ENCODE measurements around the gene SEC11A.

Gene SEC11A

DNA sequence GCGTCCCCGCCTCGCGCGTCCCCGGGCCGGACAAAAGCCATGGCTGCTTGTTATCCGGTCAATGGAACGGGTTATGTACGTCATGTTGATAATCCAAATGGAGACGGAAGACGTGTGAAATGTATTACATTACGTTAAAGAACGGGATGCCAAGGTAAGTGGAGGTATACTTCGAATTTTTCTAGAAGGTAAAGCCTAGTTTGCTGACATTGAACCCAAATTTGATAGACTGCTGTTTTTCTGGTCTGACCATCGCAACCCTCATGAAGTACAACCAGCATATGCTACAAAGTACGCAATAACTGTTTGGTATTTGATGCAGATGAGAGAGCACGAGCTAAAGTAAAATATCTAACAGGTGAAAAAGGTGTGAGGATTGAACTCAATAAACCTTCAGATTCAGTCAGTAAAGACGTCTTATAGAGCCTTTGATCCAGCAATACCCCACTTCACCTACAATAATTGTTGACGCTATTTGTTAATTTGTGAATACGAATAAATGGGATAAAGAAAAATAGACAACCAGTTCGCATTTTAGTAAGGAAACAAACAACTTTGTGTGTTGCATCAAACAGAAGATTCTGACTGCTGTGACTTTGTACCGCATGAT lies 81.6 kb downstream of the SEC11A start:
- DNase-seq: no peak

DNA sequence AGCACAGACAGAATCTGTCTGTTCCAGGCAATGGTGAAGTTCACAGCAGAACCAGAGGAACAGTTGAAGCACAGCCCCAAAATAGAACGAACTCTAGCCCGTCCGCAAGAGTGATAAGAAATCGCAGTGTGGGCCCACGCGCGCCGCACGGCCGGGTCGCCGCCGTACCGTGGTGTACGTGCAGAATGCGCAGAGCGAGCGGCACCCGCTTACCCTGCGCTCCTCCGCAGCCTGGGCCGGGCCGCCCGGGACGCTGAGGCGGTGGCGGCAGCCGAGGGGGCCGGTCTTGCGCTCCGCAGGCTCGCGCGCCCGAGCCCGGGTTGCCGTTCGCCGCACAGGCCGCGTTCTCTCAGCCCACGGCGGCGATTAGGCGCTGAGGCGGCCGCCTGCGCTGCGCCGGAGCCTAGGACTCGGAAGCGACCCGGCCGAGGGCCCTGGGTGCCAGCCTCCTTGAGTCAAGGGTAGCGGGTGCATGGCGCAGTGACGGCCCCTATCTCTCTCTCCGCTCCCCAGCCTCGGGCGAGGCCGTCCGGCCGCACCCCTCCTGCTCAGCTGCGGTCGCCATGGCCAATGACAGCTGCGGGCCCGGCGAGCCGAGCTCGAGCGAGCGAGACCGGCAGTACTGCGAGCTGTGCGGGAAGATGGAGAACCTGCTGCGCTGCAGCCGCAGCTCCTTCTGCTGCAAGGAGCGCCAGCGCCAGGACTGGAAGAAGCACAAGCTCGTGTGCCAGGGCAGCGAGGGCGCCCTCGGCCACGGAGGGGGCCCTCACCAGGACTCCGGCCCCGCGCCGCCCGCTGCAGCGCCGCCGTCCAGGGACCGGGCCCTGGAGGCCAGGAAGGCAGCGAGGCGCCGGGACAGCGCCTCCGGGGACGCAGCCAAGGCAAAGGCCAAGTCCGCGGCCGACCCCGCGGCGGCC lies 82.4 kb downstream of the SEC11A start:
- peak; percentile 45 to 77 for DNase-seq

DNA sequence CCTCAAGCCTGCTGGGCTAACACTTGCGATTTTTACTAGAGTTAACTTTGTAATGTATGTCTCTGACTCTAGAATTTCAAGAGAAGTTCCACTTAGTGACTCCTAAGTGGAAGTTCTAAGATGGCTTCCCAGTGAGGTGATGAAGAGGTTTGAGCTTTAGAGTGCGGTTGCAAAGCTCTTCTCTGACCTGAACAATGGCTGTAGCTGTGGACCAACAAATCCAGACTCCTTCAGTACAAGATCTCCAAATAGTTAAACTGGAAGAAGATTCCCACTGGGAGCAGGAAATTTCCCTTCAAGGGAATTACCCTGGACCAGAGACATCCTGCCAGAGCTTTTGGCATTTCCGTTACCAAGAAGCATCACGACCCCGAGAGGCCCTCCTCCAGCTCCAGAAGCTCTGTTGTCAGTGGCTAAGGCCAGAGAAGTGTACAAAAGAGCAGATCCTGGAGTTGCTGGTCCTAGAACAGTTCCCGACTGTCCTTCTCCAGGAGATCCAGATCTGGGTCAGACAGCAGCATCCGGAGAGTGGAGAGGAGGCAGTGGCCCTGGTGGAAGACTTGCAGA lies 84.2 kb downstream of the SEC11A start:
- DNase-seq: no peak

DNA sequence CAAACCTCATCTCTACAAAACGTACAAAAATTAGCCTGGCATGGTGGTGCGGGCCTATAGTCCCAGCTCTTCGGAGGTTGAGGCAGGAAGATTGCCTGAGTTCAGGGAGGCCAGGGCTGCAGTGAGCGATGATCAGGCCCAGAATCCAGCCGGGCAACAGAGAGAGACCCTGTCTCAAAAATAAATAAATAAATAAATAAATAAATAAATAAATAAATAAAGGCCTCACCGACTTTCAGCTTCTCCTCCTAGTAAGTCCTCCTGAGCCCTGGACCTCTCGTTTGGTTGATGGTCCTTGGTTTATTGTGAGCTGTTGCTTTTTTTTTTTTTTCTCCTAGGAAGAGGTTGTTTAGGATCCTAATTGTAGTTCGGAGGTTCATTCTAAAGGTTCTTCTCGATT lies 86.9 kb downstream of the SEC11A start:
- DNase-seq: no peak

DNA sequence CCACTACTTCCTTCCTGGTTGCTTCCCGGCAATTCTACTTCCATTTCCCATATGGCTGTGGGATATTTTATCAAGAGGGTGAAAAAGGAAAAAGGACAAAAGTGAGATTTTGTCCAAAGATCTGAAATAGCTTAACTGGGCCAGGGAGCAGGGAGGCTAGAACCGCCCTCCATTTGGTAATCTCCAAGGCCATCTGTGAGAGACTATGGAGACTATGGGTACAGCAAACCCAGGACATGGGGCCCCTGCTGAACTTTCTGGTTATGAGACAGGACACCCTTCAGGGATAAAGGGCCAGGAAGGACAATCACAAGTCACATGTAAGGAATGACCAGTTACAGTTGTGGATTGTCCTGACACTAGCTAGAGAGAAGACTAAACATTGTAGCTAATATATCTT lies 90.8 kb downstream of the SEC11A start:
- no peak for DNase-seq

DNA sequence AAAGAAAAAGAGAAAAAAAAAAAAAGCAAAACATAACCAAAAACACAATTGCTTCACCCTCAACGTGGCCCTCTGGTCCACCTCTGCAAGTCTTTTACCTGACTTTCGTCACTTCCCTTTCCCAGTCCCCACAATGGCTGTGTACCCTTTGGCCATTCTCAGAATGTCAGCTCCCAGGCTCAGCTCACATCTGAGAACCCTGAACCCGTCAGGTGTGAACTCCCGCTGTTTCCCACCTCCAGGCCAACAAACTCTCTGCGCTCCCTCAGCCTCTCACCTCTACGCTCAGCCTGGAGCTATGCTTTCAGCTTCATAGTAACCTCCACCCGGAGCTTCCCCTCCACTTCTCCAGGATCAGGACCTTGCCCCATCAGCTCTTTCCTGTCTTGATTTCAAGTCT lies 91.6 kb downstream of the SEC11A start:
- DNase-seq: no peak

DNA sequence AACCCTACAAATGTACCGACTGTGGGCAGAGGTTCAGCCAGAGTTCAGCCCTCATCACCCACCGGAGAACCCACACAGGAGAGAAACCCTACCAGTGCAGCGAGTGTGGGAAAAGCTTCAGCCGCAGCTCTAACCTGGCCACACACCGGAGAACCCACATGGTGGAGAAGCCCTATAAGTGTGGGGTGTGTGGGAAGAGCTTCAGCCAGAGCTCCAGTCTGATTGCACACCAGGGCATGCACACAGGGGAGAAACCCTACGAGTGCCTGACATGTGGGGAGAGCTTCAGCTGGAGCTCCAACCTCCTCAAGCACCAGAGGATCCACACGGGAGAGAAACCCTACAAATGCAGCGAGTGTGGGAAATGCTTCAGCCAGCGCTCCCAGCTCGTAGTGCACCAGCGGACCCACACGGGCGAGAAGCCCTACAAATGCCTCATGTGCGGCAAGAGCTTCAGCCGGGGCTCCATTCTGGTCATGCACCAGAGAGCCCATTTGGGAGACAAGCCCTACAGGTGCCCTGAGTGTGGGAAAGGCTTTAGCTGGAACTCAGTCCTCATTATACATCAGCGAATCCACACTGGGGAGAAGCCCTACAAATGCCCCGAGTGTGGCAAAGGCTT lies 94.5 kb downstream of the SEC11A start:
- DNase-seq: no peak

DNA sequence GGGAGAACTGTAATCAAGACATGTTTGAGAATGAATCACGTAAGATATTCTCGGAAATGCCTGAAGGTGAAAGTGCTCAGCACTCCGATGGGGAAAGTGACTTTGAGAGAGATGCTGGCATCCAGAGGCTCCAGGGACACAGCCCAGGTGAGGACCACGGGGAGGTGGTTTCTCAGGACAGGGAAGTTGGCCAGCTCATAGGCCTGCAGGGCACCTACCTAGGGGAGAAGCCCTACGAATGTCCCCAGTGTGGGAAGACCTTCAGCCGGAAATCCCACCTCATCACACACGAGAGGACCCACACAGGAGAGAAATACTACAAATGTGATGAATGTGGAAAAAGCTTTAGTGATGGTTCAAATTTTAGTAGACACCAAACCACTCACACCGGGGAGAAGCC lies 95.3 kb downstream of the SEC11A start:
- DNase-seq: no peak
